HG02623 (cell line): Measurements from ENCODE around the gene PCDHGB5.
A peak's percentile ranks its signal among the peaks of the same experiment; 100 is the strongest.
"Not testable (repeated sequence)": the region's sequence is repeated elsewhere in the genome, so short reads cannot be mapped to it uniquely, and the experiment has no call there.

Experiments used
- ATAC-seq: cut with Tn5 transposase; IDR thresholded peaks from one replicate; pipeline ENCODE4 v1.9.1; 2021; ENCODE audit warnings: moderate library complexity; ENCODE audit not compliant: unreplicated experiment

The PCDHGB5 gene

DNA sequence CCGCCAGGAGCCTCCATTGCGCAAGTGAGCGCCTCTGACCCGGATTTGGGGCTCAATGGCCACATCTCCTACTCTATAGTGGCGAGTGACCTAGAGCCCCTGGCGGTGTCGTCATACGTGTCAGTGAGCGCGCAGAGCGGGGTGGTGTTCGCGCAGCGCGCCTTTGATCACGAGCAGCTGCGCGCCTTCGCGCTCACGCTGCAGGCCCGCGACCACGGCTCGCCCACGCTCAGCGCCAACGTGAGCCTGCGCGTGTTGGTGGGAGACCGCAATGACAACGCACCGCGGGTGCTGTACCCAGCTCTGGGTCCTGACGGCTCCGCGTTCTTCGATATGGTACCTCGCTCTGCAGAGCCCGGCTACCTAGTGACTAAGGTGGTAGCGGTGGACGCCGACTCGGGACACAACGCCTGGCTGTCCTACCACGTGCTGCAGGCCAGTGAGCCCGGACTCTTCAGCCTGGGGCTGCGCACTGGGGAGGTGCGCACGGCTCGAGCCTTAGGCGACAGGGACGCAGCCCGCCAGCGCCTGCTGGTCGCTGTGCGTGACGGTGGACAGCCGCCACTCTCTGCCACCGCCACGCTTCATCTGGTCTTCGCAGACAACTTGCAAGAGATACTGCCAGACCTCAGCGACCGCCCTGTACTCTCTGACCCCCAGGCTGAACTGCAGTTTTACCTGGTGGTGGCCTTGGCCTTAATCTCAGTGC, 12.0 kb downstream of the PCDHGB5 start:
- no peak for ATAC-seq

GRCh38 chr5:141411575-141411974, 13.8 kb downstream of the PCDHGB5 start:
- no peak for ATAC-seq

GRCh38 chr5:141412854-141413539, 15.2 kb downstream of the PCDHGB5 start, which contains the start of gene PCDHGA10:
PCDHGA10 (plus strand) TSS chr5:141412987; CDS start chr5:141413176, 189 bp downstream.
- ATAC-seq = peak; percentile 62

GRCh38 chr5:141413540-141414069, 15.9 kb downstream of the PCDHGB5 start:
- ATAC-seq = no peak

DNA sequence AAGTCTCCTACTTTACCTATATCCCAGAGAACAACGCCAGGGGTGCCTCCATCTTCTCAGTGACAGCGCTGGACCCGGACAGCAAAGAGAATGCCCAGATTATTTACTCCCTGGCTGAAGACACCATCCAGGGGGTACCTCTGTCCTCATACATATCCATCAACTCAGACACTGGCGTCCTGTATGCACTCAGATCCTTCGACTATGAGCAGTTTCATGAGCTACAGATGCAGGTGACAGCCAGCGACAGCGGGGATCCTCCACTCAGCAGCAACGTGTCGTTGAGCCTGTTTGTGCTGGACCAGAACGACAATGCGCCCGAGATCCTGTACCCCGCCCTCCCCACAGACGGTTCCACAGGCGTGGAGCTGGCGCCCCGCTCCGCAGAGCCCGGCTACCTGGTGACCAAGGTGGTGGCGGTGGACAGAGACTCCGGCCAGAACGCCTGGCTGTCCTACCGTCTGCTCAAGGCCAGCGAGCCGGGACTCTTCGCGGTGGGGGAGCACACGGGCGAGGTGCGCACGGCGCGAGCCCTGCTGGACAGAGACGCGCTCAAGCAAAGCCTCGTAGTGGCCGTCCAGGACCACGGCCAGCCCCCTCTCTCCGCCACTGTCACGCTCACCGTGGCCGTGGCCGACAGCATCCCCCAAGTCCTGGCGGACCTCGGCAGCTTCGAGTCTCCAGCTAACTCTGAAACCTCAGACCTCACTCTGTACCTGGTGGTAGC, 17.0 kb downstream of the PCDHGB5 start:
- ATAC-seq = not testable (repeated sequence)

DNA sequence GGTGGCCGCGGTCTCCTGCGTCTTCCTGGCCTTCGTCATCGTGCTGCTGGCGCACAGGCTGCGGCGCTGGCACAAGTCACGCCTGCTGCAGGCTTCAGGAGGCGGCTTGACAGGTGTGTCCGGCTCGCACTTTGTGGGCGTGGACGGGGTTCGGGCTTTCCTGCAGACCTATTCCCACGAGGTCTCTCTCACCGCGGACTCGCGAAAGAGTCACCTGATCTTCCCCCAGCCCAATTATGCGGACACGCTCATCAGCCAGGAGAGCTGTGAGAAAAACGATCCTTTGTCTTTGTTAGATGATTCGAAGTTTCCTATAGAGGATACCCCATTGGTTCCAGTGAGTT, 17.5 kb downstream of the PCDHGB5 start:
- not testable (repeated sequence) for ATAC-seq

DNA sequence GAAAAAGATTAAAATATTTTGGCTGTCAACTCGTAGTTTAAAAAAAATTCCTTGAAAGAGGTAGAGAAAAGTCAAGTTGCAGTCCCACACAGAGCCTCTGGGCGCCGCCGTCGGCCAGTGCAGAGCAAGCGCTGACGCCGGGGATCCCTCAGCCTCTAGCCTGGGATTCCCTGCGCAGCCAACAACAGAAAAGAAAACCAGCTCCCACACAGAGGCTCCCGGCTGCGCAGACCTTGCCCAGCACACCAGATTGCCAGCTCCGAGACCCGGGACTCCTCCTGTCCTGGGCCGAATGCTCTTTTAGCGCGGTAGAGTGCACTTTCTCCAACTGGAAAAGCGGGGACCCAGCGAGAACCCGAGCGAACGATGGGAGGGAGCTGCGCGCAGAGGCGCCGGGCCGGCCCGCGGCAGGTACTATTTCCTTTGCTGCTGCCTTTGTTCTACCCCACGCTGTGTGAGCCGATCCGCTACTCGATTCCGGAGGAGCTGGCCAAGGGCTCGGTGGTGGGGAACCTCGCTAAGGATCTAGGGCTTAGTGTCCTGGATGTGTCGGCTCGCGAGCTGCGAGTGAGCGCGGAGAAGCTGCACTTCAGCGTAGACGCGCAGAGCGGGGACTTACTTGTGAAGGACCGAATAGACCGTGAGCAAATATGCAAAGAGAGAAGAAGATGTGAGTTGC, 19.9 kb downstream of the PCDHGB5 start, which contains the start of gene PCDHGB7:
Gene PCDHGB7 (plus strand): TSS at position 184 of the 679 bp plus-strand sequence. CDS start 183 bp downstream, at position 367.
- peak; percentile 76 for ATAC-seq

DNA sequence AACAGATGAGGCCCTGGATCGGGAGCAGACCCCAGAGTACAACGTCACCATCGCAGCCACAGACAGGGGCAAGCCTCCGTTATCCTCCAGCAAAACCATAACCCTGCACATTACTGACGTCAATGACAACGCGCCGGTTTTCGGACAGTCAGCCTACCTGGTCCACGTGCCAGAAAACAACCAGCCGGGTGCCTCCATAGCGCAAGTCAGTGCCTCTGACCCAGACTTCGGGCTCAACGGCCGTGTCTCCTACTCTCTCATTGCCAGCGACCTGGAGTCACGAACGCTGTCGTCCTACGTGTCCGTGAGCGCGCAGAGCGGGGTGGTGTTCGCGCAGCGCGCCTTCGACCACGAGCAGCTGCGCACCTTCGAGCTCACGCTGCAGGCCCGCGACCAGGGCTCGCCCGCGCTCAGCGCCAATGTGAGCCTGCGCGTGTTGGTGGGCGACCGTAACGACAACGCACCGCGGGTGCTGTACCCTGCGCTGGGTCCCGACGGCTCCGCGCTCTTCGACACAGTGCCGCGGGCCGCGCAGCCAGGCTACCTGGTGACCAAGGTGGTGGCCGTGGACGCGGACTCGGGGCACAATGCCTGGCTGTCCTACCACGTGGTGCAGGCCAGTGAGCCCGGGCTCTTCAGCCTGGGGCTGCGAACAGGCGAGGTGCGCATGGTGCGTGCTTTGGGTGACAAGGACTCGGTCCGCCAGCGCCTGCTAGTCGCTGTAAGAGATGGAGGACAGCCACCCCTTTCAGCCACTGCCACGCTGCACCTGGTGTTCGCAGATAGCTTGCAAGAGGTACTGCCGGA, 21.5 kb downstream of the PCDHGB5 start:
- ATAC-seq = no peak

DNA sequence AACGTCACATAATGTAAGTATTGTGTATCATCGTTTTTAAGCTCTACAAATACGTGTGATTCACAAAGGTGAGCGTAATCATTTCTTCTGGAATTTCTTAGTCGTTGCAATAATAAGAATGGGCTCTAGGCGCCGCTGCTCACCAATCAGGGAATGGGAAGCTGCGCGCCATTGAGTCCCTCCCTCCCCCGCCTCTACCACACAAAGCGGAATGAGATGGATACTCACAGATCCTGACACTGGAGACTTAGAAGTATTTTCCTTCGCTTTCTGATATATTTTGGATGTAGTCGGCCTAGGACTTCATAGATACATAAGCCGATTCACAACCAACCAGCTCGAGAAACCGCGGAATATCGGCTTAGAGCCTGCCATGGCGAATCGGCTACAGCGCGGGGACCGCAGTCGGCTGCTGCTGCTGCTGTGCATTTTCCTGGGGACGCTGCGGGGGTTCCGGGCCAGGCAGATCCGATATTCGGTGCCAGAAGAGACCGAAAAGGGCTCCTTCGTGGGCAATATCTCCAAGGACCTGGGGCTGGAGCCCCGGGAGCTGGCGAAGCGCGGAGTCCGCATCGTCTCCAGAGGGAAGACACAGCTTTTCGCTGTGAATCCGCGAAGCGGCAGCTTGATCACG, 23.2 kb downstream of the PCDHGB5 start, which contains the start of gene PCDHGA11:
Gene PCDHGA11 (plus strand): TSS at position 197 of the 634 bp plus-strand sequence. CDS start 177 bp downstream, at position 374.
- ATAC-seq = no peak

DNA sequence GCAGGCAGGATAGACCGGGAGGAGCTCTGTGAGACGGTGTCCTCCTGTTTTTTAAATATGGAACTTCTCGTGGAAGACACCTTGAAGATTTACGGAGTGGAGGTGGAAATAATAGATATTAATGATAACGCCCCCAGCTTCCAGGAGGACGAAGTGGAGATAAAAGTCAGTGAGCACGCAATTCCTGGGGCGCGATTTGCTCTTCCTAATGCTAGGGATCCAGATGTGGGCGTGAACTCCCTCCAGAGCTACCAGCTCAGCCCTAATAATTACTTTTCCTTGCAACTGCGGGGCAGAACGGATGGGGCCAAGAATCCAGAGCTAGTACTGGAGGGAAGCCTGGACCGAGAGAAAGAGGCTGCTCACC, 23.7 kb downstream of the PCDHGB5 start:
- ATAC-seq = no peak

- no peak for ATAC-seq
These were observed 25.1 kb downstream of the PCDHGB5 start for GRCh38 chr5:141422742-141423291.

- ATAC-seq = no peak
These were observed 30.2 kb downstream of the PCDHGB5 start for GRCh38 chr5:141427783-141428426.

GRCh38 chr5:141430332-141431113, 32.8 kb downstream of the PCDHGB5 start, which contains the start of gene PCDHGA12:
PCDHGA12 (plus strand) TSS chr5:141430507; CDS start chr5:141430760, 253 bp downstream.
- peak; percentile 76 for ATAC-seq

DNA sequence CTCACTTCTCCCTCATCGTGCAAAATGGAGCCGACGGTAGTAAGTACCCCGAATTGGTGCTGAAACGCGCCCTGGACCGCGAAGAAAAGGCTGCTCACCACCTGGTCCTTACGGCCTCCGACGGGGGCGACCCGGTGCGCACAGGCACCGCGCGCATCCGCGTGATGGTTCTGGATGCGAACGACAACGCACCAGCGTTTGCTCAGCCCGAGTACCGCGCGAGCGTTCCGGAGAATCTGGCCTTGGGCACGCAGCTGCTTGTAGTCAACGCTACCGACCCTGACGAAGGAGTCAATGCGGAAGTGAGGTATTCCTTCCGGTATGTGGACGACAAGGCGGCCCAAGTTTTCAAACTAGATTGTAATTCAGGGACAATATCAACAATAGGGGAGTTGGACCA, 33.5 kb downstream of the PCDHGB5 start:
- peak; percentile 43 for ATAC-seq

DNA sequence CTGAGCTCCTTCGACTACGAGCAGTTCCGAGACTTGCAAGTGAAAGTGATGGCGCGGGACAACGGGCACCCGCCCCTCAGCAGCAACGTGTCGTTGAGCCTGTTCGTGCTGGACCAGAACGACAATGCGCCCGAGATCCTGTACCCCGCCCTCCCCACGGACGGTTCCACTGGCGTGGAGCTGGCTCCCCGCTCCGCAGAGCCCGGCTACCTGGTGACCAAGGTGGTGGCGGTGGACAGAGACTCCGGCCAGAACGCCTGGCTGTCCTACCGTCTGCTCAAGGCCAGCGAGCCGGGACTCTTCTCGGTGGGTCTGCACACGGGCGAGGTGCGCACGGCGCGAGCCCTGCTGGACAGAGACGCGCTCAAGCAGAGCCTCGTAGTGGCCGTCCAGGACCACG, 34.6 kb downstream of the PCDHGB5 start:
- ATAC-seq = not testable (repeated sequence)

DNA sequence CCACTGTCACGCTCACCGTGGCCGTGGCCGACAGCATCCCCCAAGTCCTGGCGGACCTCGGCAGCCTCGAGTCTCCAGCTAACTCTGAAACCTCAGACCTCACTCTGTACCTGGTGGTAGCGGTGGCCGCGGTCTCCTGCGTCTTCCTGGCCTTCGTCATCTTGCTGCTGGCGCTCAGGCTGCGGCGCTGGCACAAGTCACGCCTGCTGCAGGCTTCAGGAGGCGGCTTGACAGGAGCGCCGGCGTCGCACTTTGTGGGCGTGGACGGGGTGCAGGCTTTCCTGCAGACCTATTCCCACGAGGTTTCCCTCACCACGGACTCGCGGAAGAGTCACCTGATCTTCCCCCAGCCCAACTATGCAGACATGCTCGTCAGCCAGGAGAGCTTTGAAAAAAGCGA, 35.0 kb downstream of the PCDHGB5 start:
- not testable (repeated sequence) for ATAC-seq

GRCh38 chr5:141434006-141434405, 36.3 kb downstream of the PCDHGB5 start:
- no peak for ATAC-seq

DNA sequence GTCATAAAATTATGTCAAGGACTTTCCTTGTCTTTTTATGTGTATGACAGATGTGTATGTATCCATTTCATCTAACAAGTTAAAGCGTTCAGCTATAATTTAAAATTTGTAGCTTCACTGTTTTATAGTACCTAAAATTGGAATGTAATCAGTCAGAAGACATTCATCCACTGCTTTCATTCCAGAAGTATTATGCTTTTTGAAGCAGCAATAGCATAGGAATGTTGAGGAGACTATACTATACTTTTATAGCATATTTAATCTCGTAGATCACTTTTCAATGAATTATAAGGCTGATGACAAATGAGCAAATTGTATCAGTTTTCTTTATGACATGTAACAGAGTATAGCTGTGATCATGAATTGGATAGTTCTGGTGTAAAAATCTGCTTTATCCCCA, 39.5 kb downstream of the PCDHGB5 start:
- ATAC-seq = no peak
